Thyroid gland (tissue), 4 donors: Measurements from ENCODE around the gene ITM2C. TPM values are rescaled to one million over a fixed set of nuclear protein-coding genes. Genes with fewer than 3 reads are reported as not detected.

Experiments
- DNase-seq, 2 donors: peaks; one replicate each; pipeline ENCODE4 v3.0.0-alpha.2; 2019
- H3K27ac ChIP-seq, 3 donors: fragments of 200-600 bp; sonication (generic); 1 replicate in 2 of 3; 2 replicates in 1 of 3; pipeline ENCODE4 v1.5.1; 2016 to 2019; ENCODE audit warnings: mild to moderate bottlenecking in 1 of 3, moderate library complexity in 1 of 3
- H3K27me3 ChIP-seq: fragments of 200-600 bp; sonication (generic); one replicate; pipeline ENCODE4 v1.5.1; 2019
- H3K36me3 ChIP-seq, 2 donors: fragments of 200-600 bp; sonication (generic); one replicate each; pipeline ENCODE4 v1.5.1; 2016 to 2019
- H3K4me1 ChIP-seq, 2 donors: fragments of 200-600 bp; sonication (generic); one replicate each; pipeline ENCODE4 v1.5.1; 2017 to 2019
- H3K4me3 ChIP-seq, 3 donors: fragments of 200-600 bp; sonication (generic); replicated peaks in 1 of 3; 1 replicate in 2 of 3; 2 replicates in 1 of 3; pipeline ENCODE4 v1.5.1; 2016; ENCODE audit warnings: mild to moderate bottlenecking in 1 of 3
- H3K9me3 ChIP-seq: fragments of 200-600 bp; sonication (generic); one replicate; pipeline ENCODE4 v1.5.1; 2017
- POLR2A ChIP-seq, 2 donors: fragments of 450-650 bp; IDR thresholded peaks; one replicate each; pipeline ENCODE4 v1.6.1; 2017; ENCODE audit warnings: antibody characterized with exemption in 2 of 2, mild to moderate bottlenecking in 2 of 2, moderate library complexity in 1 of 2
- WGBS, 2 donors: methylation state at CpG; one replicate each; pipeline ENCODE4 v1.1.5; 2017; 5-methylcytosine and 5-hydroxymethylcytosine counted together
- intact Hi-C: fragments of 100-400 bp; cut with DNase I; formaldehyde crosslinking; loops from one replicate; pipeline ENCODE4 v1.15.1; 2023
- total RNA-seq, 4 donors: library from RNA; depleted of rRNA; stranded (reverse); fragments of >200 nt; gene quantifications; one replicate each; pipeline ENCODE4 v1.2.3, GENCODE V29; 2016
- TF ChIP-seq, protein P1 (sequence below), 6 experiments: fragments of 200-600 bp in 3 of 6; fragments of 450-650 bp in 3 of 6; sonication (generic) in 3 of 6; IDR thresholded peaks; one replicate each; pipeline ENCODE4 v1.5.1; 2016 to 2019; ENCODE audit warnings: antibody characterized with exemption in 6 of 6, mild to moderate bottlenecking in 2 of 6, inconsistent platforms in 1 of 6, moderate library complexity in 1 of 6

Gene ITM2C
- total RNA-seq, 4 donors from 2014 or later = 29.2 to 54.0 (median 45.4) TPM

DNA sequence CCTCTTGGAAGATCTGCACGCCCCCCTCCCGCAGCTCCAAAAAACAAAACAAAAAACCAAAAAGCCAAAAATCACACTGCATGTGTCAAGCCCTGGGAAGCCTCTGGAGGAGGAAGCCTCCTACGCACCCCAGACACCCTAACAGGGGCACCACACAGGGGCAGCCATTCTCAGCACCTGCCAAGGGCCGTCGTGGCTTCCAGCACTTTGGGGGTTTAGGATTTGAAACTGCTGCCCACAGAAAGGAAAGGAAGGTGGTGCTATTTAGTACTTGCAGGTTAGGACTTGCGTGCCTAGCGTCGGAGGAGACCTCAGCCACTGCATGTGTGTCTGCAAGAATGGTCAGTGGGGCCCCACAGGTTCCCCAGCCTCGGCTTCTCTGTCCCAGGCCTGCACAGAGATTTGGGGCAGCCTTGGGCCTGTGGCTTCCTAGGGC, 60.7 kb downstream of the ITM2C start:
- no peaks in the 10 kb centered on the region for H3K9me3 ChIP-seq
- H3K4me3 ChIP-seq = no peak overlapping the region
- no peaks in the 10 kb centered on the region for H3K4me1 ChIP-seq
- intact Hi-C loops = no loop called here
- no peaks in the 10 kb centered on the region for H3K27me3 ChIP-seq
- no peak for DNase-seq
- 79 to 88% methylated on average over 8 to 9 of the region's 9 CpGs for WGBS, 2 donors
- no peak for TF ChIP-seq POLR2A (IDR thresholded peaks at IDR 0.05)
- TF ChIP-seq, protein P1, sequence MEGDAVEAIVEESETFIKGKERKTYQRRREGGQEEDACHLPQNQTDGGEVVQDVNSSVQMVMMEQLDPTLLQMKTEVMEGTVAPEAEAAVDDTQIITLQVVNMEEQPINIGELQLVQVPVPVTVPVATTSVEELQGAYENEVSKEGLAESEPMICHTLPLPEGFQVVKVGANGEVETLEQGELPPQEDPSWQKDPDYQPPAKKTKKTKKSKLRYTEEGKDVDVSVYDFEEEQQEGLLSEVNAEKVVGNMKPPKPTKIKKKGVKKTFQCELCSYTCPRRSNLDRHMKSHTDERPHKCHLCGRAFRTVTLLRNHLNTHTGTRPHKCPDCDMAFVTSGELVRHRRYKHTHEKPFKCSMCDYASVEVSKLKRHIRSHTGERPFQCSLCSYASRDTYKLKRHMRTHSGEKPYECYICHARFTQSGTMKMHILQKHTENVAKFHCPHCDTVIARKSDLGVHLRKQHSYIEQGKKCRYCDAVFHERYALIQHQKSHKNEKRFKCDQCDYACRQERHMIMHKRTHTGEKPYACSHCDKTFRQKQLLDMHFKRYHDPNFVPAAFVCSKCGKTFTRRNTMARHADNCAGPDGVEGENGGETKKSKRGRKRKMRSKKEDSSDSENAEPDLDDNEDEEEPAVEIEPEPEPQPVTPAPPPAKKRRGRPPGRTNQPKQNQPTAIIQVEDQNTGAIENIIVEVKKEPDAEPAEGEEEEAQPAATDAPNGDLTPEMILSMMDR (IDR thresholded peaks at IDR 0.05) = no peak
- no peak overlapping the region for H3K27ac ChIP-seq
- H3K36me3 ChIP-seq = no peaks in the 10 kb centered on the region

DNA sequence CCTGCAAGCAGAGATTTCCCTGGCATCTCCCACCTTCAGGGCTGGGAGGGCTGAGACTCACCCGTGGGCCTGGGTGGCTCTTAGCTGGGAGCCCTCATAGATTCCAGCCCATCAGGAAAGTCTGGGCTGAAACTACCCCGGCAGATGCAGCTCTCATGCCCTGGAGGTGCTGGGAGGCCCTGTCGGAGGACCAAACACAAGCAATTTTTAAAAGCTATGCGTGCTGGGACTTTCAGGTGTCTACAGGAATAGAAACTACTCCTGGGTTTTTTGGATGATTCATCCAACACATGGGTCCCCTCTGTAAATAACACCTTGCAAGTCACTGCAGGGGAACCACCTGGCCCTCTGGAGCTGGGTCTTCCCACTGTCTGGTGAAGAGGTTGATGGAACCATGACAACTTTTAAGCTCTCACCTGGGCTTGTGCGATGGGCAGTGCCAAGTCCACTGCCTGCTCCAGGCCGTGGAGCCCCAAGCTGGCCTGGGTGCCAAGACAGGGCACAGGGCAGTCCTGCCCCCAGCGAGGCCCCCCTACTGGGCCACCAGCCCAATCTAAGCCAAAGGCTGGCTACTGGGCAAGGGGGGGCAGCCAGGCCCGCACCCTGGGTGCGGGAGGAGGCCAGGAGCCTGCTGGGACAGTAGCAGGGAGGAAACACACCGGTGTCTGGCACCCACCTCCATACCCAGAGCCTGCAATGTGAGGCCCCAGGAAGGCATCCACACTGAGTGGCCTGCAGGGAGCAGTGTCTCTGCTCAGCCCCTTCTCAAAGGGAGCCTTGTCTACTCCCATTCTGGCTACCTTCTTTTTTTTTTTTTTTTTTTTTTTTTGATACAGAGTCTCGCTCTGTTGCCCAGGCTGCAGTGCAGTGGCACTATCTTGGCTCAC, 61.4 kb downstream of the ITM2C start:
- intact Hi-C loops = no loop called here

DNA sequence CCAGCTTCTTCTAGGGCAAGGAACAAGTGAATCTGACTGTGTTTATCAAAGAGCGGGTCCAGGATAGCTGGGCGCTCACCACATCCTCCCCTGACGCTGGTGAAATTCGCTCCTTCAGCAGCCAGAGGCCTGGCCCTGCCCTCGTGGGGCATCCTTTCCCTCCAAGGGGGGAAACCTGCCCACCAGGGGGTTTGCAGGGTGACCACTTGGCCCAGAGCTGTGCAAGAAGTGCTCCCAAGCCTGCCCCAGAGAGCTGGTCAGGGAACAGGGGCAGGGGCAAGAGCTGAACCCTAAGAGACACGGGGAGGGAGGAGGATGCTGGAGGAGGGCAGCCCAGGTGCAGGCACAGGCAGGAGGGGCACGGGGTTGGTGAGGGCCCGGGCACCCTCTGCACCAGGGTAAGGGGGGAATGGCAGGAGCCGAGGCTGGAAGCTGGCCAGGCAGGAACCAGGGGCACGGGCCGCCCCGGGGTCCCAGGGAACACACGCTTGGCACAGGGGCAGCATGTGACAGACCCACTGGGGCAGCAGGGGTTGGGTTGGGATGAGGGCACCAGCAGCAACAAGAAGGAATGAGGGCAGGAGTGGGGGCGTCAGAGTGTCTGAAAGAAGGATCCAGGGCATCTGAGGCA, 63.1 kb downstream of the ITM2C start:
- intact Hi-C loops = no loop called here
- no peak for DNase-seq
- H3K4me1 ChIP-seq = no peaks in the 10 kb centered on the region
- no peak overlapping the region for H3K4me3 ChIP-seq
- no peaks in the 10 kb centered on the region for H3K27me3 ChIP-seq
- no peaks in the 10 kb centered on the region for H3K9me3 ChIP-seq
- TF ChIP-seq POLR2A (IDR thresholded peaks at IDR 0.05) = no peak
- TF ChIP-seq, protein P1 (IDR thresholded peaks at IDR 0.05) = no peak
- WGBS, 2 donors = 85 to 90% methylated on average over 8 to 14 of the region's 14 CpGs
- H3K27ac ChIP-seq = no peak overlapping the region
- H3K36me3 ChIP-seq = no peaks in the 10 kb centered on the region

More for the DNA sequence above, 61.4 kb downstream of the ITM2C start:
- no peaks in the 10 kb centered on the region for H3K9me3 ChIP-seq
- H3K36me3 ChIP-seq = no peaks in the 10 kb centered on the region
- H3K4me1 ChIP-seq = no peaks in the 10 kb centered on the region
- DNase-seq = no peak
- H3K27ac ChIP-seq = no peak overlapping the region
- no peaks in the 10 kb centered on the region for H3K27me3 ChIP-seq
- TF ChIP-seq, protein P1 (IDR thresholded peaks at IDR 0.05) = no peak
- no peak for TF ChIP-seq POLR2A (IDR thresholded peaks at IDR 0.05)
- 86 to 90% methylated on average over 7 to 11 of the region's 11 CpGs for WGBS, 2 donors
- H3K4me3 ChIP-seq = no peak overlapping the region

Other genes with a start within 250 kb of the ITM2C start
- gene CAB39, start 152.1 kb upstream of the ITM2C start, total RNA-seq = 10 to 100 TPM; 70.8 to 97.6 (median 87.4) TPM
- gene GPR55, start 60.3 kb downstream of the ITM2C start, total RNA-seq = under 1 TPM in 1 of 4 donors, not detected in 3; 0.11 TPM
- gene SPATA3, start 131.2 kb downstream of the ITM2C start, total RNA-seq = under 1 TPM in 1 of 4 donors, not detected in 3; 0.54 TPM
- gene C2orf72, start 172.6 kb downstream of the ITM2C start, total RNA-seq = under 1 TPM in 1 of 4 donors, not detected in 3; 0.50 TPM
- gene PSMD1, start 191.9 kb downstream of the ITM2C start, total RNA-seq = 10 to 100 TPM; 60.2 to 98.7 (median 78.4) TPM